Epithelial cell of esophagus (primary cell): ENCODE measurements around the gene OLFML2B.
"Not testable (repeated sequence)": the region's sequence is repeated elsewhere in the genome, so short reads cannot be mapped to it uniquely, and the experiment has no call there.

Source experiments
- DNase-seq: peaks from one replicate; pipeline ENCODE4 v3.0.0; 2010; ENCODE audit warnings: low read depth
- H3K4me3 ChIP-seq: 2 replicates; pipeline ENCODE4 v1.5.1; 2011; ENCODE audit warnings: mild to moderate bottlenecking, low read length, control low read depth
- TF ChIP-seq, protein P1 (sequence below): IDR thresholded peaks from 2 replicates; pipeline ENCODE4 v1.5.1; 2011; ENCODE audit warnings: low read depth, mild to moderate bottlenecking, low read length, control low read depth, inconsistent platforms; ENCODE audit not compliant: insufficient read depth; ENCODE audit errors: missing control alignments

OLFML2B gene

DNA sequence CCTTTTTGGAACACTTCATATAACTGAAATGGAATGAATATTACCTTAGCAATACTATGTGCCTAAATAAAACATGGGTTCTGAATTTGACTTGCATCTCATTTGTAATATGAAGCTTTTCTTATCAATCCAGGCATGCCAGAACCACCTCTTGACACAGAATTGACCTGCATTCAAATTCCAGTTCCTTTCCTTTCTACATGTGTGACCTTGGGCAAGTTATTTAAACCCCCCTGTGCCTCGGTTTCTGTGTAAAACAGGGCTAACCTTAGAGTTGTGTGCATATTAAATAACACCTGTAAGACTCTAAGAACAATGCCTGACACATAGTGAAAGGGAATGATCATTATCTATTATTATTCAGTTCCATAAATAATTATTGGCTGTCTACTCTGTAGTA, 43.8 kb upstream of the OLFML2B start:
- TF ChIP-seq, protein P1, sequence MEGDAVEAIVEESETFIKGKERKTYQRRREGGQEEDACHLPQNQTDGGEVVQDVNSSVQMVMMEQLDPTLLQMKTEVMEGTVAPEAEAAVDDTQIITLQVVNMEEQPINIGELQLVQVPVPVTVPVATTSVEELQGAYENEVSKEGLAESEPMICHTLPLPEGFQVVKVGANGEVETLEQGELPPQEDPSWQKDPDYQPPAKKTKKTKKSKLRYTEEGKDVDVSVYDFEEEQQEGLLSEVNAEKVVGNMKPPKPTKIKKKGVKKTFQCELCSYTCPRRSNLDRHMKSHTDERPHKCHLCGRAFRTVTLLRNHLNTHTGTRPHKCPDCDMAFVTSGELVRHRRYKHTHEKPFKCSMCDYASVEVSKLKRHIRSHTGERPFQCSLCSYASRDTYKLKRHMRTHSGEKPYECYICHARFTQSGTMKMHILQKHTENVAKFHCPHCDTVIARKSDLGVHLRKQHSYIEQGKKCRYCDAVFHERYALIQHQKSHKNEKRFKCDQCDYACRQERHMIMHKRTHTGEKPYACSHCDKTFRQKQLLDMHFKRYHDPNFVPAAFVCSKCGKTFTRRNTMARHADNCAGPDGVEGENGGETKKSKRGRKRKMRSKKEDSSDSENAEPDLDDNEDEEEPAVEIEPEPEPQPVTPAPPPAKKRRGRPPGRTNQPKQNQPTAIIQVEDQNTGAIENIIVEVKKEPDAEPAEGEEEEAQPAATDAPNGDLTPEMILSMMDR, result no peak
- H3K4me3 ChIP-seq, result no peak overlapping the region
- no peak for DNase-seq

DNA sequence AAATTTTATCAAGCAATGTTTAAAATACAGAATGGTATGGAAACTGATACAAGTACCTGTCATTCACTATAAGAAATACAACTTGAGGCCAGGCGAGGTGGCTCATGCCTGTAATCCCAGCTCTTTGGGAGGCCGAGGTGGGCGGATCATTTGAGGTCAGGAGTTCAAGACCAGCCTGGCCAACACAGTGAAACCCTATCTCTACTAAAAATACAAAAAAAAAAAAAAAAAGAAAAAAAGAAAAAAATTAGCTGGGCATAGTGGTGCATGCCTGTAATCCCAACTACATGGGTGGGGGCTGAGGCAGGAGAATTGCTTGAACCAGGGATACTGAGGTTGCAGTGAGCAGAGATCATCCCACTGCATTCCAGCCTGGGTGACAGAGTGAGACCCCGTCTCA, 43.2 kb upstream of the OLFML2B start:
- H3K4me3 ChIP-seq, DNase-seq: not testable (repeated sequence)

GRCh38 chr1:162065016-162065415, 41.3 kb upstream of the OLFML2B start:
- H3K4me3 ChIP-seq, result no peak overlapping the region
- TF ChIP-seq, protein P1, result no peak
- DNase-seq, result no peak

DNA sequence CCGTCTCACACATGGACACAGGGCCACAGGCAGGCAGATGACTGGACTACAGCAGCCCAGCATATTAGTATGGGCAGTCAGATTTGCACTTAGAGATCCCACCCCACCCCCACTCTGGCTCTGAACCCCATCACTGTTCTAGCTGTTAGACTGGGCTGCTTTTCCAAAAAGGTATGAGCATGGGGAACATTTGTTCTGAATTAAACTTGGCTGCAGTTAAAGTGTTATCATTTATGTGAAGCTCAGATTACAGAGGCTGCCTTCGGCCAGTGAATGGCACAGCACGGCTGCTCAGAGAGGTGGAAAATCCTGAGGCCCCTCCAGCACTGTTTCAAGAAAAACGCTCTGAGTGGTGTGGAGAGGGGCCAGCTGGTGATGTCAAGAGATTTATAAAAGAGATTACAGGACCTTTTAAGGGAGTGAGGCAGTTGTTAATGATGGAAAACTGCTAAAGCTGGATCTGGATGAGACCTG, 38.9 kb upstream of the OLFML2B start:
- no peak for DNase-seq
- TF ChIP-seq, protein P1, result no peak
- no peak overlapping the region for H3K4me3 ChIP-seq

- DNase-seq, result no peak
- no peak overlapping the region for H3K4me3 ChIP-seq
- TF ChIP-seq, protein P1, result no peak
Measured at GRCh38 chr1:162060314-162060713, 36.6 kb upstream of the OLFML2B start.

- TF ChIP-seq, protein P1, result no peak
- no peak overlapping the region for H3K4me3 ChIP-seq
- peak; percentile 67 for DNase-seq
Measured at GRCh38 chr1:162059721-162060120, 36.1 kb upstream of the OLFML2B start.

DNA sequence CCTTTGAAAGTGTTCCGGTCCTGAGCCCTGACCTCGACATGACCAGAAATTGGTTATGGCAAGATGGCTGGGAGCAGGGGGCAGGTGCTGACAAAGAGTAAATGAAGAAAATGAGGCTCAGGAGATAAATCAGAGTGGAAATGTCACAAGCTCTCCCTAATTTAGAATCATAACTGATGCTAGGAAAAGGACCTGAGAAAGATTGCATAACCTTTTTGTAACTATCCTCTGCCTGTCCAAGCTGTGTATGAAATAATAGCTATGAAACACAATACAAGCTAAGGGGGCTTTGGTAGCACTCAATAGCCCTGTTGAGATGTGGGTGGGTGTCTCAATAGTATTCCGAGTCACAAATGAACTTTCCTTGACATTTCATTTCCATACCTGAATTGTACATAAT, 32.9 kb upstream of the OLFML2B start:
- TF ChIP-seq, protein P1, result no peak
- no peak for DNase-seq
- H3K4me3 ChIP-seq, result no peak overlapping the region

DNA sequence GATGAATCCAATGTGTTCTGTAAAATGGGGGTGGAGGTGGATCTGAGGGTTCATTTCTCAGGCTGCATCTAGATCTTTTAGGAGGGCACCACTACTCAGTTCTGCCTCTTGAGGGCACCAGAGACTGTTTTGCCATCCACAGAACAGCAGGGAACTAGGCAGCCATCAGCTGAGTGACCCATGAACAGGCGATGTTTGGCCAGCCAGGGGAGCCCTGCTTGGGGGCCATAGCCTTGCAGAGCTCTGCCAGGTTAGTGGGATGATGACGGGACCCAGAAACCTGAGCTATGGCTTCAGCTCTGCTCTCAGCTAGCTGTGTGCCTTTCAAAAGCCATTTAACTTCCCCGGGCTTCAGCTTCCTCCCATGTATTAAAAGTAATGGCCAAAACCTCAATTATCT, 32.4 kb upstream of the OLFML2B start:
- no peak overlapping the region for H3K4me3 ChIP-seq
- TF ChIP-seq, protein P1, result peak; percentile 98
- peak; percentile 71 for DNase-seq
